SK-N-MC (cell line): Measurements from ENCODE around the gene TRAPPC5.

ENCODE experiments used
- EZH2 ChIP-seq: fragments of 200-600 bp; sonication (generic); IDR thresholded peaks from one replicate; pipeline ENCODE4 v1.6.1; 2017; ENCODE audit warnings: antibody characterized with exemption
- FOXP2 ChIP-seq: optimal IDR thresholded peaks from 2 replicates; pipeline ENCODE3; 2011; ENCODE audit warnings: mild to moderate bottlenecking, moderate library complexity; ENCODE audit not compliant: insufficient read depth; ENCODE audit errors: extremely low read length, control extremely low read depth
- POLR2AphosphoS5 ChIP-seq: IDR thresholded peaks from 2 replicates; pipeline ENCODE4 v1.6.1; 2012; ENCODE audit warnings: mild to moderate bottlenecking, low read depth, low read length, borderline replicate concordance

GRCh38 chr19:7670790-7671189 lies 9.8 kb upstream of the TRAPPC5 start:
- TF ChIP-seq POLR2AphosphoS5: no peak
- TF ChIP-seq EZH2: no peak
- TF ChIP-seq FOXP2: no peak
